ENCODE data around the gene KSR2.

The KSR2 gene

DNA sequence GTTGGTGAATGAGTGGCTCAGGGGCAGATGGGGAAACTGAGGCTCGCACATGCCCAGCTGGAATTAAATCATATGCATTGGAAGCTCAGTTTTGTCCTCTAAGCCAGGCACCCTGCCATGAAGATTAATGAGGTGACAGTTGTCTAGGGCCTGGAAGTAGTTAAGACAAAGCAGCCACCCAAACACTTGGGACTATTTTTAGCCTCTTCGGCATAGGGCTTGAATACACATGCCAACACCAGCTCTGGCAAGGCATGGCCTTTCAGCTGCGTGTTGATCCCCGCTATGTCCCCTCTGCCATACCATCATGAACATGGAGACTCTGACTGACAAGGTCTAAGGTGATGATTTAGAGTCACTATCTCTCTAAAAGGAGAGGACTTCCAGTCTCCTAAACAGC lies 250.2 kb downstream of the KSR2 start:
- H3K27ac ChIP-seq, result no peak overlapping the region

DNA sequence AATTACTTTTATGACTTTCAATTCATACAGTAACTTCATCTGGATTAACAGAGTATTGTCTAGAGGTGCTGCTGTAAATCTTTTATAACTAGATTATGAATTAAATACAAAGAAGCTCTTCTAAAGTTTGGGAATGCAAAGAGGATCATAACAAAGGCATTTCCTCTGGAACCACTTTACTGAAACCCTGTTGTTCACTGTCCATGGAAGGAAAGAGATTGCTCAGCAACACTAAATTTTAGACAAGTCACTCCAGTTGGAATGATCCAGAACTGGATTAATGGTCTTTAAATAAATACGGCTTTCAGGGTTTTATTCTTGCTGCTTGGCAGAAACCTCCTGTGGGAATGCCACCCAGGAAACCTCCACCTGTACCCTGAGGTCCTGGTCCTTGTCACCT lies 250.6 kb downstream of the KSR2 start:
- no peak for TF ChIP-seq FOXP2 (optimal IDR thresholded peaks at IDR 0.05; ENCODE audit: control extremely low read depth, extremely low read length, insufficient read depth)
- TF ChIP-seq POLR2AphosphoS5 (IDR thresholded peaks at IDR 0.05; ENCODE audit: borderline replicate concordance, low read depth, low read length), result no peak
- no peak for TF ChIP-seq EZH2 (IDR thresholded peaks at IDR 0.05)
- Histone ChIP-seq H3K36me3 (ENCODE audit: insufficient read depth, low read length) (no peaks in the 10 kb centered on the region), H3K27ac (no peak overlapping the region), H3K9ac (ENCODE audit: insufficient read length) (no peak overlapping the region), H3K9me3 (ENCODE audit: low read depth, low read length) (no peaks in the 10 kb centered on the region), H3K4me3 (no peak overlapping the region)
- DNase-seq (ENCODE audit: low read depth, low spot score), result no peak

More for the DNA sequence above, 250.2 kb downstream of the KSR2 start:
- Histone ChIP-seq H3K4me3 (no peak overlapping the region), H3K9ac (ENCODE audit: insufficient read length) (no peak overlapping the region), H3K36me3 (ENCODE audit: insufficient read depth, low read length) (no peaks in the 10 kb centered on the region), H3K9me3 (ENCODE audit: low read depth, low read length) (no peaks in the 10 kb centered on the region)
- TF ChIP-seq POLR2AphosphoS5 (IDR thresholded peaks at IDR 0.05; ENCODE audit: borderline replicate concordance, low read depth, low read length) (no peak), EZH2 (IDR thresholded peaks at IDR 0.05) (no peak), FOXP2 (optimal IDR thresholded peaks at IDR 0.05; ENCODE audit: control extremely low read depth, extremely low read length, insufficient read depth) (no peak)
- no peak for DNase-seq (ENCODE audit: low read depth, low spot score)

DNA sequence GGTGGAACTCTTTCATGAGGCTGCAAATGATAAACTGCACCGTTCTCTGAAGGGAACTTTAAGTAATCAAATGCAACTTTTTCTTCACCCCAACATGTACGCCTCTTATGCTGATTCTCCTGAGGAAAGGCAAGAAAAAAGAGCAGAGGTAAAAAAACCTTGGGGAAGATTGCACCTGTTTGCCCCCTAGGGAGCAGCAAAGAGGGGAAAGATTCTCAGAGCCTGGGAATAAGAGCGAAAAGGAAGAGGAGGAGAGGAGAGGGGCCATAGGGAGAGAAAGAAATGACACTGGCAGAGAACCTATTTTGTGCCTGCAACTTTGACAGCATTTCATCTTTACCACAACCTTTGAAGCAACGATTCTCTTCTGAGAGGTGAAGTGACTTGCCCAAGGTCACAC lies 254.6 kb downstream of the KSR2 start:
- TF ChIP-seq FOXP2 (optimal IDR thresholded peaks at IDR 0.05; ENCODE audit: control extremely low read depth, extremely low read length, insufficient read depth) (no peak), EZH2 (IDR thresholded peaks at IDR 0.05) (no peak), POLR2AphosphoS5 (IDR thresholded peaks at IDR 0.05; ENCODE audit: borderline replicate concordance, low read depth, low read length) (no peak)

DNA sequence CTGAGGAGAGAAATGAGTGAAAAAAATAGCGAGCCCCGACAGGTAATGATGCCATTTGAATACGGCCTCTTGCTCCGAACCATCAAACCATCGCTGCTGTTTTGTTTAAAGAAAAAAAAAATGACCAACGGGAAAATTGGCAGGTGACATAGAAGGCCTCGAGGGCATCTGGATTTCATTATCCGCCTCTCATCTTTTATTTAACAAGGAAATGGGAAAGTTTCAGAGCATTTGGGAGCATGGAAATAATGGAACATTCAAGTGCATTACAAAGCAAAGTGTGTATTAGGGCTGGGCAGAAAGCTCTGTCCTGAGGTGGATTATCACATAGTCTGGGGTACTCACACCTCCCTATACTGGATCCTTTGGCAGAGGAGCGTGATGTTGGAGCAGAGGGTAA lies 258.7 kb downstream of the KSR2 start:
- Histone ChIP-seq H3K36me3 (ENCODE audit: insufficient read depth, low read length) (no peaks in the 10 kb centered on the region), H3K9me3 (ENCODE audit: low read depth, low read length) (no peaks in the 10 kb centered on the region), H3K4me3 (no peak overlapping the region), H3K27ac (no peak overlapping the region), H3K9ac (ENCODE audit: insufficient read length) (no peak overlapping the region)
- DNase-seq (ENCODE audit: low read depth, low spot score), result no peak
- TF ChIP-seq POLR2AphosphoS5 (IDR thresholded peaks at IDR 0.05; ENCODE audit: borderline replicate concordance, low read depth, low read length) (no peak), EZH2 (IDR thresholded peaks at IDR 0.05) (no peak), FOXP2 (optimal IDR thresholded peaks at IDR 0.05; ENCODE audit: control extremely low read depth, extremely low read length, insufficient read depth) (no peak)

More for the DNA sequence above, 254.6 kb downstream of the KSR2 start:
- Histone ChIP-seq H3K9ac (ENCODE audit: insufficient read length) (no peak overlapping the region), H3K36me3 (ENCODE audit: insufficient read depth, low read length) (no peaks in the 10 kb centered on the region), H3K27ac (no peak overlapping the region), H3K9me3 (ENCODE audit: low read depth, low read length) (no peaks in the 10 kb centered on the region), H3K4me3 (no peak overlapping the region)
- no peak for DNase-seq (ENCODE audit: low read depth, low spot score)

DNA sequence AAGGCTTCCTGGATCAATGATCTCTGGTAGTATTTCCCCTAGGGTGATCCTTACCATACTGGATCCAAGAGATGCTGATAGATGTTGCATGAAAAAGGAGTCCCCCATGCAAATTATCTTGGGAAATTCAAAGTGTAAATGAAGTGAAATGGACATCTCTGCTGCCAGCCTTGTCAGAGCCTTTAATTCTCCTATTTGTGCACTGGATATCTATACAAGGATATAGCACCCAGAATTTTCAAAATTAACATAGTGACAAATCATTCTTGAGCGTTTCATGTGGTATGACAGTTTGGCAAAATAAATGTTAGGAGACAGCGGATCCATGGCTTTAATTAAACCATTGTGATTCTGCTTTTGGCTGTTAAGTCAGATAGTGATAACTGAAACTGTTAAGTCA lies 260.9 kb downstream of the KSR2 start:
- no peak for DNase-seq (ENCODE audit: low read depth, low spot score)
- Histone ChIP-seq H3K4me3 (no peak overlapping the region), H3K9ac (ENCODE audit: insufficient read length) (no peak overlapping the region), H3K27ac (no peak overlapping the region), H3K9me3 (ENCODE audit: low read depth, low read length) (no peaks in the 10 kb centered on the region), H3K36me3 (ENCODE audit: insufficient read depth, low read length) (no peaks in the 10 kb centered on the region)
- TF ChIP-seq EZH2 (IDR thresholded peaks at IDR 0.05) (no peak), FOXP2 (optimal IDR thresholded peaks at IDR 0.05; ENCODE audit: control extremely low read depth, extremely low read length, insufficient read depth) (no peak), POLR2AphosphoS5 (IDR thresholded peaks at IDR 0.05; ENCODE audit: borderline replicate concordance, low read depth, low read length) (no peak)

DNA sequence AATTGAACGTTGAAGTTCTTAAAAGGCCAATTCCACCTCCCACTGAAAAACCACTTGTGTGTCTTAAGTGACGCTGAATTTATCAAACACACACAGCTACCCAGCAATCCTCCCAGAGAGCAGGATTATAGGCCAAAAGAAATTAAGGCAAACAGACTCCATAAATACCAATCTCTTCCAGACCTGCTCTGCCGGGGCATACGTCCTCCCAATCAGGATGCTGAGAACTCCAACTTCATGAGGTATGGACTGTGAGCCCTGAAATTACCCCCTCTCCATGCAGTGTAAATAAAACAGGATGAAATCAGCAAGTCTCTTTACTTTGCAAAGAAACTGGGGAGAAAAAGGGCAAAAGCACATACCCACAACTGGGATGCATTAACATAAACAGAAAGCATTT lies 265.2 kb downstream of the KSR2 start:
- Histone ChIP-seq H3K9me3 (ENCODE audit: low read depth, low read length) (no peaks in the 10 kb centered on the region), H3K36me3 (ENCODE audit: insufficient read depth, low read length) (no peaks in the 10 kb centered on the region), H3K27ac (no peak overlapping the region), H3K9ac (ENCODE audit: insufficient read length) (no peak overlapping the region), H3K4me3 (no peak overlapping the region)
- no peak for TF ChIP-seq EZH2 (IDR thresholded peaks at IDR 0.05)
- TF ChIP-seq POLR2AphosphoS5 (IDR thresholded peaks at IDR 0.05; ENCODE audit: borderline replicate concordance, low read depth, low read length), result no peak
- TF ChIP-seq FOXP2 (optimal IDR thresholded peaks at IDR 0.05; ENCODE audit: control extremely low read depth, extremely low read length, insufficient read depth), result no peak
- DNase-seq (ENCODE audit: low read depth, low spot score), result no peak

DNA sequence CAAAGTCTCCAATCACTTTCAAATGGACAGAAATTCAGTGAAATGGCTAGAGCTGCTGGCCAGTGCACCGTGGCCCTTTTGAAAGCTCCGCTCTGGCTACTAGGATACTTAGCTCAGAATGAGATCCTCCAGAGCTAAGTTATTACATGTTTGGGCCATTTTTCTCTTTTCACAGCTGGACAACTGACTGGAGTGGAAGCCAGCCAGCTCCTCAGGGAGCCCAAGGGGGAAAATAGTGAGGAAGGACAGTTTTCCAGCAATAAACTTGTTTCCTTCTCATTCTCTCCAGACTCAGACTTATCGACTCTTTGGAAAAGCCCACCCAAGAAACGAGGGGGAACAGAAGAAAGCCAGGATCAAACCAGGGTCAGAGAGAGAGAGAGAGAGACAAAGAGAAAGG lies 266.0 kb downstream of the KSR2 start:
- no peak overlapping the region for H3K4me3 ChIP-seq
- H3K36me3 ChIP-seq (ENCODE audit: insufficient read depth, low read length), result no peaks in the 10 kb centered on the region
- no peak overlapping the region for H3K9ac ChIP-seq (ENCODE audit: insufficient read length)
- DNase-seq (ENCODE audit: low read depth, low spot score), result no peak
- no peaks in the 10 kb centered on the region for H3K9me3 ChIP-seq (ENCODE audit: low read depth, low read length)
- TF ChIP-seq POLR2AphosphoS5 (IDR thresholded peaks at IDR 0.05; ENCODE audit: borderline replicate concordance, low read depth, low read length), result no peak
- TF ChIP-seq EZH2 (IDR thresholded peaks at IDR 0.05), result no peak
- TF ChIP-seq FOXP2 (optimal IDR thresholded peaks at IDR 0.05; ENCODE audit: control extremely low read depth, extremely low read length, insufficient read depth), result no peak
- H3K27ac ChIP-seq, result no peak overlapping the region

DNA sequence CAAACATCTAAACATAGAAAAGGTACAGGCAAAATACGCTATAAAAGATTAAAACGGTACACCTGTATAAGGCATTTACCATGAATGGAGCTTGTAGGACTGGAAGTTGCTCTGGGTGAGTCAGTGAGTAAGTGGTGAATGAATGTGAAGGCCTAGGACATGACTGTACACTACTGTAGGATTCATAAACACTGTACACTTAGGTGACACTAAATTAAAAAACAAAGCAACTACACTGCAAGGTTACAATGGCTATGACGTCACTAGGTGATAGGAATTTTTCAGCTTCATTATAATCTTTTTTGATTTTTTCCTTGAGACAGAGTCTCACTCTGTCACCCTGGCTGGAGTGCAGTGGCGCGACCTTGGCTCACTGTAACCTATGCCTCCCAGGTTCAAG lies 269.2 kb downstream of the KSR2 start:
- no peak for DNase-seq (ENCODE audit: low read depth, low spot score)
- Histone ChIP-seq H3K9me3 (ENCODE audit: low read depth, low read length) (no peaks in the 10 kb centered on the region), H3K27ac (no peak overlapping the region), H3K9ac (ENCODE audit: insufficient read length) (no peak overlapping the region), H3K36me3 (ENCODE audit: insufficient read depth, low read length) (no peaks in the 10 kb centered on the region), H3K4me3 (no peak overlapping the region)
- TF ChIP-seq POLR2AphosphoS5 (IDR thresholded peaks at IDR 0.05; ENCODE audit: borderline replicate concordance, low read depth, low read length), result no peak
- no peak for TF ChIP-seq EZH2 (IDR thresholded peaks at IDR 0.05)
- TF ChIP-seq FOXP2 (optimal IDR thresholded peaks at IDR 0.05; ENCODE audit: control extremely low read depth, extremely low read length, insufficient read depth), result no peak

DNA sequence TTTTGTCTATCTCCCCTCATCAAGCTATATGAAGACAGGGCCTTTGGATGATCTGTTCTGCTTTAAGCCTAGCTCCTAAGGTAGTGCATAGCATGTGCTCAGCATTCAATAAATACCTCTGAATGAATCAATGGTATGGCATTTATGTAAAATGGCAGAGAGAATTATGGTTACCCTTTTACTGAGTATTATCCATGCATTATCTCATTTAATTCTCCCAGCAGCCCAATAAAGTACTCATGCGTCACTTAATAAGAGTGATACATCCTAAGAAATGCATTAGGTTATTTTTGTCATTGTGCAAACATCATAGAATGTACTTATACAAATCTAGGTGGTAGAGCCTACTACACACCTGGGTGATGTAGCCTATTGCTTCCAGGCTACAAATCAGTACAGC lies 269.7 kb downstream of the KSR2 start:
- H3K36me3 ChIP-seq (ENCODE audit: insufficient read depth, low read length), result no peaks in the 10 kb centered on the region
- no peak overlapping the region for H3K4me3 ChIP-seq
- no peak overlapping the region for H3K27ac ChIP-seq
- DNase-seq (ENCODE audit: low read depth, low spot score), result no peak
- H3K9me3 ChIP-seq (ENCODE audit: low read depth, low read length), result no peaks in the 10 kb centered on the region
- TF ChIP-seq POLR2AphosphoS5 (IDR thresholded peaks at IDR 0.05; ENCODE audit: borderline replicate concordance, low read depth, low read length) (no peak), EZH2 (IDR thresholded peaks at IDR 0.05) (no peak), FOXP2 (optimal IDR thresholded peaks at IDR 0.05; ENCODE audit: control extremely low read depth, extremely low read length, insufficient read depth) (no peak)
- H3K9ac ChIP-seq (ENCODE audit: insufficient read length), result no peak overlapping the region

All from SK-N-MC (cell line).